Cardiac atrium fibroblast (primary cell): ENCODE measurements around the gene ZSCAN22. TPM values are rescaled to one million over a fixed set of nuclear protein-coding genes. Genes with fewer than 3 reads are reported as not detected.

Experiments
- total RNA-seq: library from RNA; depleted of rRNA; stranded (reverse); fragments of >200 nt; gene quantifications from 2 replicates; pipeline ENCODE4 v1.2.3, GENCODE V29; 2015

The ZSCAN22 gene
- 1.9 and 2.0 TPM in 2 replicates for total RNA-seq

DNA sequence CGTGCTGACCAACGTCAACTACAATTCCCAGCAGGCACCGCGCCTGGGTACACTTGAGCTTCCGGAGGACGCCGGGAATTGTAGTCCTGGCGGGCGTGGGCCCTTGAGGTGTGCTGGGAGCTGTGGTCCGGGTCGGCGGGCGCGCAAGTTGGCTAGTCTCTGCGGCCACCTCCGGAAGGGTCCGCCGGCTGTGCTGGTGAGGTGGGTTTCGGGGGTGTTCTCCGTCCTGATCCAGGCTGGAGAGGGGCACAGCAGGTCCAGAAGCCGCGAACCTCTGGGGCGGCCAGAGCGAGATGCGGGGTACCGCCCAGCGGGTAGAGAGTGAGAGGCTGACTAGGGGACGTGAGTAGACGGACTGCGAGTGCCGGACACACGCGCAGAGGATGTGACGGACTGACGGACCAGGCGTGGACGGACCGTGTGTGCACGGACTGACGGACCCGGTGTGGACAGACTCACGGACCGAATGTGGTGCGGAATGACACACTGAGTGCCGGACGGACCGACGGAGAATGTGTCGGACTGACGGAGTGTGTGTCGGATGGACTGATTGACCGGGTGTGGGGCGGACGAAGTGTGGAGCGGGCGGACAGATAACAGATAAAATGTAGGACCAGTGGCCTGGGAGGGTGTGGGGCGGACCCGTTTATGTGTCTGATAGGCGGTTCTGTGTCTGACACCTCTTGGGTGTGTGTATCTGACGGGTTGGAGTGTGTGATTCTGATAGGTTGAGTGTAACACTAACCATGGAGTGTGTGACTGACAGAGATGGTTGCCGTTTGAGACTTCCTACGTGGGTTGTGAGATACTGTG is at the start of gene ZSCAN22:
TSS of gene ZSCAN22 (plus strand) at position 81 of the 813 bp plus-strand sequence. CDS start 7,809 bp downstream, outside the sequence.

GRCh38 chr19:58278541-58279041 is 48.2 kb upstream of the ZSCAN22 start, which contains the start of gene ZNF8:
TSS of gene ZNF8 (plus strand) at chr19:58278955. CDS start at chr19:58279082, 127 bp downstream.

DNA sequence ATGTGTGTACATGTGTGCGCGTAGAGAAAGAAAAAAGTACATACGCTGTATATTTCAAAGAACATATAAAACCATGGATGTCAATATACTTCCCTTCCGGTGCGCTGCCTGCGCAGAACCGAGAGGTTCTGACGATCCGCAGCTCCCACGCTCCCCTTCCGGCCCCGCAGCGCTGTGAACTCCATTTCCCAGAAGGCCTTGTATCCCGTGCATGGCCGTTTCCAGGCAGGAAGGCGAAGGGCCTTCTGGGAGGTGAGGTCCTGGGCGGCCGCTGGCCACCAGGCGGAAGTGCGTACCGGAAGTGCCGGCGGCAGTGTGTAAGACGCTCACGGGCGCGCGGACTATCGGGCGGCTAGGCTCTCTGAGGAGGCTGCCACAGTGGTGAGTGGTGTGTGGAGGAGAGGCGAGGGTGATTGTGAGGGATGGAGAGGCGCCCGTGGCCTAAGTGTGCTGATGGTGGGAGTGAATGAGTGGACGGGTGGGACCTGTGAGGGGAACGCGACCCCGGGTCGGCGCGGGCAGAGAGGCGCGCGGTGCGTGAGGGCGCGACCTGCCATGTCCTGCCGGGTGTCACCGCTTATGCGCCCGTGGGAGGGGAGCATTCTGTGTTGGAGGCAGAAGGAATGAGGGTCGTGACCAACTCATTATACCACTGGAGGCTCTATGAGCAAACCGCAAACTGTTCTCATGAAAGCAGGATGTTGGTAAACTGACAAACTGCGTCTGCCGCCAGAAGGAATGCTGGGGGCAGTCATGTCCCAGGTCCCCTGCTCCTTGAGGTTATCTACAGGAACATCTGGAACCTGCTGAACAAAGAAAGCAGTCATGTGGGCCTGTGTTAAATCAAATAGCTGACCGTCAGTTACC is 21.5 kb upstream of the ZSCAN22 start, which contains the start of gene ERVK3-1:
TSS of gene ERVK3-1 (plus strand) at position 313 of the 867 bp plus-strand sequence. CDS start 6,792 bp downstream, outside the sequence.

DNA sequence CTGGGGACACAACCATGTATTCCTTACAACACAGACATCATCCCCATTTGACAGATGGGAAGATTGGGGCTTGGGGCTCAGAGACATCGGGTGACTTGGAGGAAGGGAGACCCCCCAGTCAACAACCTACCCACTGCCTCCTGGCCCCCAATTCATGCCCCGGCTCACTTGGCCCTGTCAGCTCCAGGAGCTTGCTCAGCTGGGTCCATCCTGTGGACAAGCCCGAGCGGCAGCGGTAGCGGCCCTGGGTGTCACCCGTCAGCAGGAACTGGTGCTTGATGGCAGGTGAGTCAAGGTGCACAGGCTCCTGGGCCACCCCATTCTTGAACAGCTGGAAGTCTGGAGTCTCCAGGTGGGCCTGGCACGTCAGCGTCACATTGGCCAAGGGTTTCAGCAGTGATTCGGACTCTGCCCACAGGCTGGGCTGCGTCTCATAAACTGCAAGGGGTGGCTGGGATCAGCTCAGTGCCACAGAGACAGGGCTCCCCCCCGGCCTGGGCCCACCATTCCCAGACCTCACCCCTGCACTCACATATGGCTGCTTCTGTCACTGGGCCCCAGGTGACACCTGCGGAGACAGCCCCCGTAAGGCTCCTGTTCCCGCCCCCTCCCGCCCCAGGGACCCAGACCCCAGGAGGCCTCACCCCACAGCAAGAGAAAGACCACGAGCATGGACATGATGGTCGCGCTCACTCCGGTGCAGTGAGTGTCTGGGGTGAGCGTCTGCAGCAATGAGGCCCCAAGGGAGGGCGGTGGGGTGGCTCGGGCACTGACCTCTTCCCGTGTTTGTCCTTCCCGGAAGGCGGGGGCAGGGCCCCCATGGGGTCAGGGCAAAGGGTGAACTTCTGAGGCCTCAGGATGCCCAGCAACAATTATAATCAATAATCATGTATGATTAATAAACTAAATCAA is 26.2 kb downstream of the ZSCAN22 start, which contains the start of gene A1BG:
TSS of gene A1BG (minus strand) at position 733 of the 912 bp plus-strand sequence. CDS start at position 678, 55 bp downstream.

DNA sequence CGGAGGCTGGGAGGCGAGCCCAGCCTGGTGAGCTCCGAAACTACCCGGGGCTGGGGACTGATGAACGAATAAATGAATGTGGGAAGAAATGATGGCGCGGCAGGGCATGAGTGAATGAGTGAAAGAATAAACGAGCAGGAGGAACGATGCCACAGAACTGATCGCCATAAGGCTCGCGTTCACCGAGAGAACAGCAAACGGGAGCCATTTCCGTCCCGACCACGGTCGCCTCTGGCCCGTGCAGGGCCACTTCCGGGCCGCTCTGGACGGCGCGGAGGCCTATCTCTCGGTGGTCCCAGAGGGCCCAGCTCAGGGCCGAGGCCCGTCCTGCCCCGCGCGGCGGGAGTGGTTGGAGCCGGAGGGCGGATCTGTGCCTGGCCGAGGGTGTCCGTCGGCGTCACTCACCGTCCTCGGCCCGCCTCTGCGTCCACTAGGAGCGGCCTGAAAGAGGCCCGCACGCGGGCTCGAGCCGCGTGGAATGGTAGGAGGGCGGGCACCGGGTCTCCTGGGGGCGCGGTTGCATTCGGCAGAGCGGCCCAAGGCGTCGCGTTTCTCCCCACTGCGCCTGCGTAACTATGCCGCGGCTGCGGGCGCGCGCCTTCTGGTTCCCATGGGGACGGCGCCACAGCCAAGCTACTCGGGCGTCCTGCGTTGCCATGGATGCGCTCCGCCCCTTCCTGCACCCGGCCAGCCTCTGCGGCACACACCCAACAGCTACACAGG is 35.6 kb downstream of the ZSCAN22 start, which contains the start of gene ZNF497:
TSS of gene ZNF497 (minus strand) at position 480 of the 723 bp plus-strand sequence. CDS start 5,116 bp downstream, outside the sequence.

DNA sequence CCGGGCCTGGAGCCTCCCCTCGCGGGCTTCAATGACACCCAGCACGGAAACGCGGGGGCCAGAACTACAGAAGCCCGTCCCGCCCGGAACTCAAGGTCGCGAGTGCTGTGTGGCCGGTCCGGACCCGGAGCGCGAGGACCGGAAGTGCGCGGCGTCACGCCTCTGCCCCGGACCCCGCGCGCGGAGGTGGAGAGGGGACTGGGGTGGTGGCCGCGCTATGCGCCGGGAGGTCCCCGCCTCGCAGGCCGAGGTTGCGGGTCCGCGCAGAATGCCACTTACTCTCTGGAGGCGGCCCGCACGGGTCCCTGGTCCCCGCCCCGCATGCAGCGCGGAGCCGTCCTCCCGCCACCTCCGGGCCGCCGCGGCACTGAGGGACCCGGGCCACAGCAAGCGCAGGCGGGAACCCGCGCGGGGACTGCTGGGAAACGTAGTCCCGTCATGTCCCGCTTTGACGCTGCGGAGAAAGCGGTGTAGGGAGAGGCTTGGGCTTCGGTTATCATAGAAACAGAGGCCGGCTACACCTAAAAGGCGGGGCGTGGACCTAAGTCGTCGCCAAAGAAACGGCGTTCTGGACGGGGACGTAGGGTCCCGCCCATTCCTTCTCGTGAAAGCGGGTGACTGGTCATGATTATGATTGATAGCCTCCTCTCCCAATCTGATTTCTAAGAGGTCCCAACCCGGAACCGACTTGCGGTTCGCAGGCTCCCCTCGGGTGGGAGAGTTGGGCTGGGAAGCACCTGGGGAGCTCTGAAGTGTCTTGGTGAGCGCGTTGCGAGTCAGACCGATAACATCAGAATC is 54.1 kb downstream of the ZSCAN22 start, which contains the start of gene ZNF837:
TSS of gene ZNF837 (minus strand) at position 369 of the 798 bp plus-strand sequence. CDS start 11,698 bp downstream, outside the sequence.

DNA sequence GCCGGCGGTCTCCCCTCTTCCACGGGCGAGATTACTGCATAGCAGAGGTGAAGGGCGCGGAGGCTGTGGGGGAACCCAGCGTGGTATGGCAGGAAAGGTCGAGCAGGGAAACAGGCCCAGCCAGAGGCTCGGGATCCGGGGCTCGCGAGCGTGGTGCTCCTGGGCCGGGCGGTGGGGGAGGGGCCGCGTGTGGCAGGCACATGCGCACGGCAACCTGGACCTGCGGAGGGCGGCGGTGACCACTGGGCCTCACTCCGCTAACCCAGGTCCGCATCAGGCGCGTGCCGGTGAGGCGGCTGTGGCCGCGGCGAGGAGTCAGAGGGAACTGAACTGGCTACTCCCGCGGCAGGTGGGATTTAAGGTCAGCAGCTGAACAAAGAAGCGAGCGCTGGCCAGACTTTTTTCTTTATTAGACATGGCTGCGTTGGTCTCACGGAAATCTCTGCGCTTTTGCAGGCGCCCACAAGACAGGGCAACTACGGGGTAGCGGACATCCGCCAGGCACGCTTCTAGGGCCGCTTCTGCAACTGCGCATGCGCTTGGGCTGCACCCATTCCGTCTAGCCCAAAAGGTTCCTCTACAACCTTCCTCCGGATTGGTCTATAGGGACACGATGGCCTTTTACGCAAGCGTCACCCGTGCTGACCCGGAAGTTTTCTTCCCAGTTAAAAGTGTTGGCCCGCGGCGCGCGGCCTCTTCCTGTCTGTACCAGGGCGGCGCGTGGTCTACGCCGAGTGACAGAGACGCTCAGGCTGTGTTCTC is 60.0 kb downstream of the ZSCAN22 start, which contains the start of gene RPS5:
TSS of gene RPS5 (plus strand) at position 694 of the 762 bp plus-strand sequence. CDS start 869 bp downstream, outside the sequence.

Other genes starting within 250 kb of the ZSCAN22 start
- gene ZSCAN18, start 228.8 kb upstream of the ZSCAN22 start, total RNA-seq, result 27.4 and 33.0 TPM in 2 replicates
- 8.6 and 12.1 TPM in 2 replicates for gene ZNF329, start 176.2 kb upstream of the ZSCAN22 start, total RNA-seq
- 19.3 and 29.0 TPM in 2 replicates for gene ZNF274, start 143.9 kb upstream of the ZSCAN22 start, total RNA-seq
- gene ZNF544, start 98.1 kb upstream of the ZSCAN22 start, total RNA-seq, result 13.4 and 64.2 TPM in 2 replicates
- gene ZNF8, start 48.0 kb upstream of the ZSCAN22 start, total RNA-seq, result 4.9 and 6.6 TPM in 2 replicates
- 32.9 and 64.4 TPM in 2 replicates for gene ERVK3-1, start 21.6 kb upstream of the ZSCAN22 start, total RNA-seq
- 95.4 and 130 TPM in 2 replicates for gene A1BG, start 26.5 kb downstream of the ZSCAN22 start, total RNA-seq
- gene ZNF497, start 35.8 kb downstream of the ZSCAN22 start, total RNA-seq, result 0.18 and 0.97 TPM in 2 replicates
- 4.5 and 5.0 TPM in 2 replicates for gene ZNF837, start 54.0 kb downstream of the ZSCAN22 start, total RNA-seq
- gene RPS5, start 60.3 kb downstream of the ZSCAN22 start, total RNA-seq, result 2,709 and 3,064 TPM in 2 replicates
- not detected in 2 replicates for gene RNF225, start 68.7 kb downstream of the ZSCAN22 start, total RNA-seq
- 13.0 and 15.4 TPM in 2 replicates for gene ZNF584, start 81.7 kb downstream of the ZSCAN22 start, total RNA-seq
- gene ZNF132, start 113.2 kb downstream of the ZSCAN22 start, total RNA-seq, result 3.8 and 3.9 TPM in 2 replicates
- gene ZNF324B, start 124.6 kb downstream of the ZSCAN22 start, total RNA-seq, result 5.8 and 9.6 TPM in 2 replicates
- gene ZNF324, start 140.1 kb downstream of the ZSCAN22 start, total RNA-seq, result 8.7 and 13.6 TPM in 2 replicates
- 7.3 and 12.8 TPM in 2 replicates for gene ZNF446, start 149.4 kb downstream of the ZSCAN22 start, total RNA-seq
- 11.0 and 12.8 TPM in 2 replicates for gene SLC27A5, start 185.0 kb downstream of the ZSCAN22 start, total RNA-seq
- 10.9 and 15.3 TPM in 2 replicates for gene ZBTB45, start 192.8 kb downstream of the ZSCAN22 start, total RNA-seq
- 249 and 264 TPM in 2 replicates for gene TRIM28, start 217.1 kb downstream of the ZSCAN22 start, total RNA-seq
- gene CHMP2A, start 228.1 kb downstream of the ZSCAN22 start, total RNA-seq, result 93.0 and 104 TPM in 2 replicates
- gene UBE2M, start 231.6 kb downstream of the ZSCAN22 start, total RNA-seq, result 33.6 and 41.5 TPM in 2 replicates
- 14.7 and 14.8 TPM in 2 replicates for gene MZF1, start 246.3 kb downstream of the ZSCAN22 start, total RNA-seq